Tibial artery (tissue), 4 donors: ENCODE data around the gene BCAR1.

ENCODE experiments used
- DNase-seq, 2 donors: peaks; one replicate each; pipeline ENCODE4 v3.0.0-alpha.2; 2019
- H3K27ac ChIP-seq, 2 donors: fragments of 200-600 bp; sonication (generic) in 1 of 2; 1 replicate in 1 of 2; 2 replicates in 1 of 2; pipeline ENCODE4 v1.5.1; 2018 to 2019; ENCODE audit warnings: mild to moderate bottlenecking in 1 of 2
- H3K27me3 ChIP-seq, 2 donors: fragments of 200-600 bp; sonication (generic) in 1 of 2; one replicate each; pipeline versions ENCODE4 v1.5.1 to v1.6.0; 2016 to 2019
- H3K36me3 ChIP-seq, 3 donors: fragments of 200-600 bp; sonication (generic) in 2 of 3; one replicate each; pipeline ENCODE4 v1.5.1; 2016 to 2019; ENCODE audit warnings: mild to moderate bottlenecking in 2 of 3
- H3K4me1 ChIP-seq, 4 donors: fragments of 200-600 bp; sonication (generic) in 2 of 4; 1 replicate in 3 of 4; 2 replicates in 1 of 4; pipeline ENCODE4 v1.5.1; 2016 to 2019
- H3K4me3 ChIP-seq, 2 donors: fragments of 200-600 bp; sonication (generic) in 1 of 2; 1 replicate in 1 of 2; 2 replicates in 1 of 2; pipeline ENCODE4 v1.5.1; 2018 to 2019; ENCODE audit warnings: mild to moderate bottlenecking in 2 of 2
- H3K9me3 ChIP-seq, 3 donors: fragments of 200-600 bp; sonication (generic) in 1 of 3; one replicate each; pipeline ENCODE4 v1.5.1; 2016 to 2019
- CTCF ChIP-seq, 2 experiments: fragments of 200-600 bp in 1 of 2; fragments of 450-650 bp in 1 of 2; IDR thresholded peaks; one replicate each; pipeline ENCODE4 v1.5.1; 2017 to 2019; ENCODE audit warnings: antibody characterized with exemption in 2 of 2, mild to moderate bottlenecking in 1 of 2, moderate library complexity in 1 of 2
- intact Hi-C: fragments of 100-400 bp; cut with DNase I; formaldehyde crosslinking; loops from one replicate; pipeline ENCODE4 v1.15.0; 2023; ENCODE audit warnings: low total_unique reads

The BCAR1 gene

GRCh38 chr16:75263963-75264445 lies 12.6 kb upstream of the BCAR1 start:
- peaks cover 5 to 79% (median 59%) of the 10 kb centered on the region in 4 donors for H3K4me1 ChIP-seq
- TF ChIP-seq CTCF (IDR thresholded peaks at IDR 0.05), result no peak
- H3K9me3 ChIP-seq, result no peaks in the 10 kb centered on the region
- H3K36me3 ChIP-seq, result no peaks in the 10 kb centered on the region
- peak overlapping the region; percentile 84 to 96 for H3K4me3 ChIP-seq
- peak overlapping the region; percentile 95 to 96 for H3K27ac ChIP-seq
- peak; percentile 58 to 88 for DNase-seq
- intact Hi-C loops, result no loop called here
- no peaks in the 10 kb centered on the region for H3K27me3 ChIP-seq

- H3K27ac ChIP-seq, result peak overlapping the region; percentile 95 to 96
- H3K36me3 ChIP-seq, result no peaks in the 10 kb centered on the region
- H3K4me3 ChIP-seq, result peak overlapping the region; percentile 84 to 96
- H3K27me3 ChIP-seq, result no peaks in the 10 kb centered on the region
- intact Hi-C loops, result no loop called here
- H3K4me1 ChIP-seq, result peaks cover 5 to 85% (median 62%) of the 10 kb centered on the region in 4 donors
- no peaks in the 10 kb centered on the region for H3K9me3 ChIP-seq
- TF ChIP-seq CTCF (IDR thresholded peaks at IDR 0.05), result no peak
- DNase-seq, result no peak
Observed at GRCh38 chr16:75263291-75263962, 12.0 kb upstream of the BCAR1 start.

- H3K4me3 ChIP-seq, result peak overlapping the region; percentile 84 to 96
- no peaks in the 10 kb centered on the region for H3K9me3 ChIP-seq
- no peaks in the 10 kb centered on the region for H3K36me3 ChIP-seq
- H3K27me3 ChIP-seq, result no peaks in the 10 kb centered on the region
- no peak for TF ChIP-seq CTCF (IDR thresholded peaks at IDR 0.05)
- peaks cover 5 to 86% (median 66%) of the 10 kb centered on the region in 4 donors for H3K4me1 ChIP-seq
- peak overlapping the region; percentile 95 to 96 for H3K27ac ChIP-seq
- no peak for DNase-seq
- intact Hi-C loops, result no loop called here
Observed at GRCh38 chr16:75262800-75263127, 11.3 kb upstream of the BCAR1 start.

GRCh38 chr16:75262104-75262799 lies 10.8 kb upstream of the BCAR1 start:
- Histone ChIP-seq H3K36me3 (no peaks in the 10 kb centered on the region), H3K27me3 (no peaks in the 10 kb centered on the region), H3K4me3 (peak overlapping the region in 1 of 2 donors; percentile 96), H3K27ac (peak overlapping the region; percentile 95 to 96), H3K4me1 (peaks cover 5 to 87% (median 67%) of the 10 kb centered on the region in 4 donors), H3K9me3 (no peaks in the 10 kb centered on the region)
- no peak for TF ChIP-seq CTCF (IDR thresholded peaks at IDR 0.05)
- peak in 1 of 2 donors; percentile 71 for DNase-seq
- intact Hi-C loops, result no loop called here

GRCh38 chr16:75261590-75262078 lies 10.2 kb upstream of the BCAR1 start:
- Histone ChIP-seq H3K9me3 (no peaks in the 10 kb centered on the region), H3K4me3 (no peak overlapping the region), H3K36me3 (no peaks in the 10 kb centered on the region), H3K4me1 (peaks cover 5 to 87% (median 68%) of the 10 kb centered on the region in 4 donors), H3K27me3 (no peaks in the 10 kb centered on the region), H3K27ac (peak overlapping the region; percentile 95 to 96)
- TF ChIP-seq CTCF (IDR thresholded peaks at IDR 0.05), result no peak
- intact Hi-C loops, result no loop called here
- DNase-seq, result no peak
